SK-N-SH (cell line): ENCODE results near the gene PDIA4. TPM values are rescaled to one million over a fixed set of nuclear protein-coding genes. Genes with fewer than 3 reads are reported as not detected.

Experiments used
- CTCF ChIA-PET: fragments of 300-600, 350-600 bp; formaldehyde crosslinking; extraction: SDS; loops from one replicate; lab custom pipeline; 2021; lab: Yijun Ruan, JAX
- POLR2A ChIA-PET: fragments of 350-600 bp; sonication (Branson Sonifier 250); formaldehyde crosslinking; extraction: SDS; loops from one replicate; lab custom pipeline; 2020; ENCODE audit warnings: antibody characterized with exemption, inconsistent platforms; lab: Yijun Ruan, JAX
- DNase-seq: peaks from one replicate; pipeline ENCODE4 v3.0.0; 2012
- H2AFZ ChIP-seq: fragments of 200-600 bp; sonication (generic); 2 replicates; pipeline ENCODE4 v1.8.1; 2016; ENCODE audit warnings: antibody characterized with exemption, mild to moderate bottlenecking, low read depth
- H3F3A ChIP-seq: fragments of 200-600 bp; sonication (generic); replicated peaks from 2 replicates; pipeline ENCODE3; 2016; ENCODE audit warnings: antibody characterized with exemption, mild to moderate bottlenecking; ENCODE audit not compliant: insufficient read depth
- H3K27ac ChIP-seq, 2 experiments: fragments of 200-500 bp in 1 of 2; fragments of 200-600 bp in 1 of 2; sonication (Bioruptor generic) in 1 of 2; sonication (generic), shearing (Covaris generic) in 1 of 2; 2 replicates each; pipeline versions ENCODE4 v1.5.1 to v1.6.1; 2014 to 2016; ENCODE audit warnings: low read depth in 2 of 2, inconsistent platforms in 1 of 2, low read length in 1 of 2, mild to moderate bottlenecking in 1 of 2, mixed read lengths in 1 of 2
- H3K27me3 ChIP-seq: fragments of 200-600 bp; sonication (generic), shearing (Covaris generic); 2 replicates; pipeline ENCODE4 v1.6.1; 2016; ENCODE audit warnings: mixed run types; ENCODE audit not compliant: insufficient read depth
- H3K36me3 ChIP-seq, 2 experiments: fragments of 200-500 bp in 1 of 2; fragments of 200-600 bp in 1 of 2; sonication (Bioruptor generic) in 1 of 2; sonication (generic) in 1 of 2; replicated peaks in 1 of 2; 2 replicates each; pipeline versions ENCODE3 to v1.5.1; 2014 to 2016; ENCODE audit warnings: low read length in 1 of 2, mild to moderate bottlenecking in 1 of 2; ENCODE audit not compliant: insufficient read depth in 2 of 2, control insufficient read depth in 1 of 2
- H3K4me1 ChIP-seq, 2 experiments: fragments of 200-500 bp in 1 of 2; fragments of 200-600 bp in 1 of 2; sonication (Bioruptor generic) in 1 of 2; sonication (generic), shearing (Covaris generic) in 1 of 2; 2 replicates each; pipeline versions ENCODE4 v1.5.1 to v1.6.1; 2014 to 2016; ENCODE audit warnings: low read depth in 1 of 2, low read length in 1 of 2, mixed run types in 1 of 2; ENCODE audit not compliant: insufficient read depth in 2 of 2, control insufficient read depth in 1 of 2
- H3K4me2 ChIP-seq: fragments of 200-600 bp; sonication (generic), shearing (Covaris generic); 2 replicates; pipeline ENCODE4 v1.6.1; 2017; ENCODE audit warnings: mixed run types
- H3K4me3 ChIP-seq, 2 experiments: fragments of 200-500 bp in 1 of 2; fragments of 200-600 bp in 1 of 2; sonication (Bioruptor generic) in 1 of 2; sonication (generic), shearing (Covaris generic) in 1 of 2; 2 replicates each; pipeline versions ENCODE4 v1.5.1 to v1.8.1; 2014 to 2016; ENCODE audit warnings: low read depth in 2 of 2, inconsistent platforms in 1 of 2, low read length in 1 of 2, mild to moderate bottlenecking in 1 of 2, mixed read lengths in 1 of 2, moderate library complexity in 1 of 2
- H3K79me2 ChIP-seq: fragments of 200-600 bp; sonication (generic); 2 replicates; pipeline ENCODE4 v1.8.1; 2017; ENCODE audit warnings: mild to moderate bottlenecking; ENCODE audit not compliant: insufficient read depth
- H3K9ac ChIP-seq: fragments of 200-600 bp; sonication (generic); 2 replicates; pipeline ENCODE4 v1.6.1; 2017; ENCODE audit warnings: mixed run types
- H3K9me2 ChIP-seq: fragments of 200-600 bp; sonication (generic); 2 replicates; pipeline ENCODE4 v1.6.1; 2017; ENCODE audit warnings: mixed run types
- H3K9me3 ChIP-seq: fragments of 200-600 bp; sonication (generic); 2 replicates; pipeline ENCODE4 v1.6.1; 2017; ENCODE audit warnings: mixed run types, mild to moderate bottlenecking, moderate library complexity
- H4K20me1 ChIP-seq: fragments of 200-600 bp; sonication (generic); 2 replicates; pipeline ENCODE4 v1.6.1; 2017; ENCODE audit warnings: mild to moderate bottlenecking, mixed run types; ENCODE audit not compliant: insufficient read depth
- CHD2 ChIP-seq: fragments of 150-350 bp; IDR thresholded peaks from 2 replicates; pipeline ENCODE4 v1.6.1; 2018; ENCODE audit warnings: low read length; ENCODE audit not compliant: partially characterized antibody
- FOXM1 ChIP-seq: IDR thresholded peaks from 2 replicates; pipeline ENCODE4 v1.4.0; 2012; ENCODE audit warnings: low read depth, mild to moderate bottlenecking
- MAX ChIP-seq: IDR thresholded peaks from 2 replicates; pipeline ENCODE4 v1.4.0; 2012; ENCODE audit warnings: low read depth
- NFIC ChIP-seq: IDR thresholded peaks from 2 replicates; pipeline ENCODE4 v1.4.0; 2012; ENCODE audit warnings: borderline replicate concordance
- NRF1 ChIP-seq: IDR thresholded peaks from 2 replicates; pipeline ENCODE4 v1.6.1; 2012; ENCODE audit warnings: low read depth, mild to moderate bottlenecking, low read length
- PBX3 ChIP-seq: IDR thresholded peaks from 2 replicates; pipeline ENCODE4; 2012
- POLR2AphosphoS5 ChIP-seq: IDR thresholded peaks from 2 replicates; pipeline ENCODE4 v1.6.1; 2012; ENCODE audit warnings: low read depth, low read length
- RAD21 ChIP-seq: IDR thresholded peaks from 2 replicates; pipeline ENCODE4 v1.6.1; 2012; ENCODE audit warnings: mild to moderate bottlenecking, low read length
- RCOR1 ChIP-seq: fragments of 150-350 bp; IDR thresholded peaks from 2 replicates; pipeline ENCODE4 v1.6.1; 2017; ENCODE audit warnings: antibody characterized with exemption, low read length
- RXRA ChIP-seq: IDR thresholded peaks from 2 replicates; pipeline ENCODE4 v1.4.0; 2012; ENCODE audit warnings: low read depth, mild to moderate bottlenecking, borderline replicate concordance
- SIN3A ChIP-seq: IDR thresholded peaks from 2 replicates; pipeline ENCODE4 v1.6.1; 2012; ENCODE audit warnings: low read depth, mild to moderate bottlenecking, low read length, moderate library complexity, borderline replicate concordance
- TEAD4 ChIP-seq: IDR thresholded peaks from 2 replicates; pipeline ENCODE4 v1.4.0; 2012; ENCODE audit warnings: mild to moderate bottlenecking, borderline replicate concordance; ENCODE audit not compliant: insufficient read depth
- YY1 ChIP-seq: IDR thresholded peaks from 2 replicates; pipeline ENCODE4 v1.4.0; 2012; ENCODE audit warnings: low read depth, mild to moderate bottlenecking
- WGBS: methylation state at CpG from one replicate; pipeline ENCODE4 v1.1.6; 2017; ENCODE audit warnings: low lambda C conversion rate; 5-methylcytosine and 5-hydroxymethylcytosine counted together
- polyA plus RNA-seq, 3 experiments: library from polyadenylated mRNA; depleted of rRNA; stranded (reverse); fragments of >200 nt; gene quantifications; 2 replicates each; pipeline ENCODE4 v1.2.3, GENCODE V29; 2012
- TF ChIP-seq, protein P1 (sequence below): IDR thresholded peaks from 2 replicates; pipeline ENCODE4 v1.6.1; 2012; ENCODE audit warnings: mild to moderate bottlenecking, low read depth, low read length, moderate library complexity
- TF ChIP-seq, protein P2 (sequence below): fragments of 150-350 bp; IDR thresholded peaks from 2 replicates; pipeline ENCODE4 v1.6.1; 2017; ENCODE audit warnings: antibody characterized with exemption, low read length, low read depth, borderline replicate concordance

Gene PDIA4
- polyA plus RNA-seq, 1 of the 3 experiments (the other 2 are of a cell fraction): 400 TPM

DNA sequence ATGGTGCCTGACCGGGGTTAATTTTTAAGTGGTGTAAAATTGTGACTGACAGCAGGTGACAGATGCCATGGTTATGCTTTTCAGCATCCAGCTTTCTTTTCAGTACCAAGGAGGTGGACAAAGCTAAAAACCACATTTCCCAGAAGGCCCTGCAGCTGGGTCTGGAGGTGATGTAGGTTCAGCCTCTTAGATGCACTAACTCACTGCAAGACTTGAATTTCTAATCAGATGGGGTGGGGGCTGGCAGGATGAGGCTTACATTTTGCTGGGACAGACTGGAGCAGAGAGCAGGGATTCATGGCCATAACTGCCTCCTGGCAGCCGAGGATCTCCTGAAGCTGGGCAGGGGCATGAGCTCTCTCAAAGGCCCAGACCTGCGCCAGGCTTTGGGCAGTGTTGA is 52.4 kb downstream of the PDIA4 start:
- Histone ChIP-seq H3K4me1 (no peaks in the 10 kb centered on the region), H3K9me3 (no peaks in the 10 kb centered on the region), H3K27ac (no peak overlapping the region), H3K9ac (no peak overlapping the region), H3F3A (no peaks in the 10 kb centered on the region), H4K20me1 (no peaks in the 10 kb centered on the region), H2AFZ (no peak overlapping the region), H3K4me3 (no peak overlapping the region), H3K9me2 (no peaks in the 10 kb centered on the region), H3K36me3 (no peaks in the 10 kb centered on the region), H3K79me2 (no peaks in the 10 kb centered on the region), H3K4me2 (no peak overlapping the region), H3K27me3 (no peaks in the 10 kb centered on the region)
- ChIA-PET CTCF (interaction anchor here (0.7 to 2.9 kb wide), 9 partner anchors 9 to 474 kb away, joined by 3 to 35 read pairs (median 4); no protein-coding TSS in a partner anchor), POLR2A (interaction anchor here (1.3 kb wide), 1 partner anchor 35 kb away, joined by 3 read pairs; no protein-coding TSS in a partner anchor)
- DNase-seq: no peak
- WGBS: 77% methylated on average over 3 of the region's 3 CpGs
- TF ChIP-seq TEAD4: no peak
- TF ChIP-seq, protein P1, sequence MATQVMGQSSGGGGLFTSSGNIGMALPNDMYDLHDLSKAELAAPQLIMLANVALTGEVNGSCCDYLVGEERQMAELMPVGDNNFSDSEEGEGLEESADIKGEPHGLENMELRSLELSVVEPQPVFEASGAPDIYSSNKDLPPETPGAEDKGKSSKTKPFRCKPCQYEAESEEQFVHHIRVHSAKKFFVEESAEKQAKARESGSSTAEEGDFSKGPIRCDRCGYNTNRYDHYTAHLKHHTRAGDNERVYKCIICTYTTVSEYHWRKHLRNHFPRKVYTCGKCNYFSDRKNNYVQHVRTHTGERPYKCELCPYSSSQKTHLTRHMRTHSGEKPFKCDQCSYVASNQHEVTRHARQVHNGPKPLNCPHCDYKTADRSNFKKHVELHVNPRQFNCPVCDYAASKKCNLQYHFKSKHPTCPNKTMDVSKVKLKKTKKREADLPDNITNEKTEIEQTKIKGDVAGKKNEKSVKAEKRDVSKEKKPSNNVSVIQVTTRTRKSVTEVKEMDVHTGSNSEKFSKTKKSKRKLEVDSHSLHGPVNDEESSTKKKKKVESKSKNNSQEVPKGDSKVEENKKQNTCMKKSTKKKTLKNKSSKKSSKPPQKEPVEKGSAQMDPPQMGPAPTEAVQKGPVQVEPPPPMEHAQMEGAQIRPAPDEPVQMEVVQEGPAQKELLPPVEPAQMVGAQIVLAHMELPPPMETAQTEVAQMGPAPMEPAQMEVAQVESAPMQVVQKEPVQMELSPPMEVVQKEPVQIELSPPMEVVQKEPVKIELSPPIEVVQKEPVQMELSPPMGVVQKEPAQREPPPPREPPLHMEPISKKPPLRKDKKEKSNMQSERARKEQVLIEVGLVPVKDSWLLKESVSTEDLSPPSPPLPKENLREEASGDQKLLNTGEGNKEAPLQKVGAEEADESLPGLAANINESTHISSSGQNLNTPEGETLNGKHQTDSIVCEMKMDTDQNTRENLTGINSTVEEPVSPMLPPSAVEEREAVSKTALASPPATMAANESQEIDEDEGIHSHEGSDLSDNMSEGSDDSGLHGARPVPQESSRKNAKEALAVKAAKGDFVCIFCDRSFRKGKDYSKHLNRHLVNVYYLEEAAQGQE: 0 out of 2 replicates have a peak, but pooled peaks have one; percentile 45

- 83% methylated on average over 6 of the region's 6 CpGs for WGBS
- POLR2A ChIA-PET: no interaction called here
Observed at GRCh38 chr7:148973256-148973655, 55.0 kb downstream of the PDIA4 start.

More at GRCh38 chr7:148973256-148973655, 55.0 kb downstream of the PDIA4 start:
- TF ChIP-seq MAX: no peak
- no peak for TF ChIP-seq PBX3
- TF ChIP-seq, protein P1: no peak
- no peak for TF ChIP-seq RCOR1
- no peak for TF ChIP-seq FOXM1
- TF ChIP-seq YY1: no peak
- TF ChIP-seq NRF1: no peak
- no peak for TF ChIP-seq RAD21
- TF ChIP-seq, protein P2, sequence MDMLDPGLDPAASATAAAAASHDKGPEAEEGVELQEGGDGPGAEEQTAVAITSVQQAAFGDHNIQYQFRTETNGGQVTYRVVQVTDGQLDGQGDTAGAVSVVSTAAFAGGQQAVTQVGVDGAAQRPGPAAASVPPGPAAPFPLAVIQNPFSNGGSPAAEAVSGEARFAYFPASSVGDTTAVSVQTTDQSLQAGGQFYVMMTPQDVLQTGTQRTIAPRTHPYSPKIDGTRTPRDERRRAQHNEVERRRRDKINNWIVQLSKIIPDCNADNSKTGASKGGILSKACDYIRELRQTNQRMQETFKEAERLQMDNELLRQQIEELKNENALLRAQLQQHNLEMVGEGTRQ: no peak
- no peak for TF ChIP-seq SIN3A
- TF ChIP-seq POLR2AphosphoS5: no peak
- TF ChIP-seq CHD2: no peak
- TF ChIP-seq RXRA: no peak
- TF ChIP-seq NFIC: no peak
- Histone ChIP-seq H3K27ac (no peak overlapping the region), H3F3A (no peaks in the 10 kb centered on the region), H3K79me2 (no peaks in the 10 kb centered on the region), H2AFZ (no peak overlapping the region), H3K36me3 (no peaks in the 10 kb centered on the region), H4K20me1 (no peaks in the 10 kb centered on the region), H3K9ac (no peak overlapping the region), H3K27me3 (no peaks in the 10 kb centered on the region), H3K9me3 (no peaks in the 10 kb centered on the region), H3K9me2 (no peaks in the 10 kb centered on the region), H3K4me3 (no peak overlapping the region), H3K4me2 (no peak overlapping the region), H3K4me1 (no peaks in the 10 kb centered on the region)
- CTCF ChIA-PET: interaction anchor here (1.6 kb wide), 1 partner anchor 10 kb away, joined by 6 read pairs; no protein-coding TSS in a partner anchor
- no peak for DNase-seq
